Ectodermal cell (in vitro differentiated cells): ENCODE measurements around the gene GAREM2.
"Not testable (repeated sequence)": the region's sequence is repeated elsewhere in the genome, so short reads cannot be mapped to it uniquely, and the experiment has no call there.

Experiments used
- H3K27ac ChIP-seq: 2 replicates; pipeline ENCODE4 v1.7.0; 2013; ENCODE audit warnings: mild to moderate bottlenecking, low read depth, low read length; ENCODE audit not compliant: insufficient read depth, poor library complexity, severe bottlenecking
- H3K27me3 ChIP-seq: 2 replicates; pipeline ENCODE4 v1.7.0; 2013; ENCODE audit warnings: mild to moderate bottlenecking, low read length; ENCODE audit not compliant: insufficient read depth, control insufficient read depth, poor library complexity, severe bottlenecking
- H3K36me3 ChIP-seq: one replicate; pipeline ENCODE4 v1.7.0; 2013; ENCODE audit warnings: low read length; ENCODE audit not compliant: control insufficient read depth, insufficient read depth
- H3K4me1 ChIP-seq: one replicate; pipeline ENCODE4 v1.7.0; 2013; ENCODE audit warnings: low read length; ENCODE audit not compliant: control insufficient read depth, insufficient read depth
- H3K4me3 ChIP-seq: 2 replicates; pipeline ENCODE4 v1.7.0; 2013; ENCODE audit warnings: low read depth, low read length, control low read depth; ENCODE audit not compliant: insufficient read depth
- H3K9me3 ChIP-seq: 2 replicates; pipeline ENCODE4 v1.7.0; 2013; ENCODE audit warnings: mild to moderate bottlenecking, low read length, moderate library complexity; ENCODE audit not compliant: control insufficient read depth
- WGBS, 2 experiments: methylation state at CpG; one replicate each; pipeline ENCODE4 v1.1.7; 2013; ENCODE audit warnings: missing lambda C conversion rate in 2 of 2; 5-methylcytosine and 5-hydroxymethylcytosine counted together

The GAREM2 gene

GRCh38 chr2:26144953-26145680 is 27.8 kb upstream of the GAREM2 start:
- H3K27me3 ChIP-seq, result no peaks in the 10 kb centered on the region
- no peaks in the 10 kb centered on the region for H3K4me1 ChIP-seq
- no peak overlapping the region for H3K4me3 ChIP-seq
- 37 to 38% methylated on average over 10 to 11 of the region's 11 CpGs for WGBS, 2 experiments
- no peaks in the 10 kb centered on the region for H3K9me3 ChIP-seq
- H3K27ac ChIP-seq, result no peak overlapping the region
- no peaks in the 10 kb centered on the region for H3K36me3 ChIP-seq

- H3K27me3 ChIP-seq, result no peaks in the 10 kb centered on the region
- WGBS, 2 experiments, result 44 to 65% methylated on average over 2 of the region's 2 CpGs
Observed at GRCh38 chr2:26148501-26148900, 24.4 kb upstream of the GAREM2 start.

GRCh38 chr2:26150243-26150642 is 22.6 kb upstream of the GAREM2 start:
- no peaks in the 10 kb centered on the region for H3K27me3 ChIP-seq
- 88 to 90% methylated on average over 12 of the region's 12 CpGs for WGBS, 2 experiments

More at GRCh38 chr2:26148501-26148900, 24.4 kb upstream of the GAREM2 start:
- H3K36me3 ChIP-seq, result no peaks in the 10 kb centered on the region
- no peaks in the 10 kb centered on the region for H3K4me1 ChIP-seq
- H3K27ac ChIP-seq, result no peak overlapping the region
- H3K4me3 ChIP-seq, result no peak overlapping the region
- H3K9me3 ChIP-seq, result no peaks in the 10 kb centered on the region

GRCh38 chr2:26157580-26157979 is 15.3 kb upstream of the GAREM2 start:
- Histone ChIP-seq H3K27ac (no peak overlapping the region), H3K9me3 (no peaks in the 10 kb centered on the region), H3K4me3 (no peak overlapping the region), H3K4me1 (no peaks in the 10 kb centered on the region), H3K36me3 (no peaks in the 10 kb centered on the region), H3K27me3 (no peaks in the 10 kb centered on the region)
- 86 to 92% methylated on average over 5 of the region's 5 CpGs for WGBS, 2 experiments

More at GRCh38 chr2:26150243-26150642, 22.6 kb upstream of the GAREM2 start:
- no peak overlapping the region for H3K4me3 ChIP-seq
- no peaks in the 10 kb centered on the region for H3K36me3 ChIP-seq
- no peak overlapping the region for H3K27ac ChIP-seq
- no peaks in the 10 kb centered on the region for H3K9me3 ChIP-seq
- H3K4me1 ChIP-seq, result no peaks in the 10 kb centered on the region

- Histone ChIP-seq H3K27me3 (no peaks in the 10 kb centered on the region), H3K27ac (no peak overlapping the region), H3K4me3 (no peak overlapping the region), H3K9me3 (no peaks in the 10 kb centered on the region), H3K36me3 (no peaks in the 10 kb centered on the region), H3K4me1 (no peaks in the 10 kb centered on the region)
- WGBS, 2 experiments, result 94% methylated on average over 7 of the region's 7 CpGs
Observed at GRCh38 chr2:26161926-26162325, 11.0 kb upstream of the GAREM2 start.

- H3K36me3 ChIP-seq, result no peaks in the 10 kb centered on the region
- WGBS, 2 experiments, result 91% methylated on average over 10 of the region's 10 CpGs
- H3K27ac ChIP-seq, result no peak overlapping the region
- H3K4me1 ChIP-seq, result no peaks in the 10 kb centered on the region
- H3K4me3 ChIP-seq, result no peak overlapping the region
- H3K27me3 ChIP-seq, result no peaks in the 10 kb centered on the region
- H3K9me3 ChIP-seq, result no peaks in the 10 kb centered on the region
Observed at GRCh38 chr2:26162963-26163362, 9.9 kb upstream of the GAREM2 start.

GRCh38 chr2:26164231-26164630 is 8.7 kb upstream of the GAREM2 start:
- no peaks in the 10 kb centered on the region for H3K4me1 ChIP-seq
- H3K27me3 ChIP-seq, result no peaks in the 10 kb centered on the region
- H3K9me3 ChIP-seq, result no peaks in the 10 kb centered on the region
- H3K36me3 ChIP-seq, result no peaks in the 10 kb centered on the region
- 81 to 90% methylated on average over 1 of the region's 1 CpG for WGBS, 2 experiments
- no peak overlapping the region for H3K27ac ChIP-seq
- H3K4me3 ChIP-seq, result no peak overlapping the region

GRCh38 chr2:26164641-26165211 is 8.2 kb upstream of the GAREM2 start:
- WGBS, 2 experiments, result 89 to 92% methylated on average over 8 of the region's 8 CpGs
- H3K4me1 ChIP-seq, result no peaks in the 10 kb centered on the region
- H3K27ac ChIP-seq, result no peak overlapping the region
- H3K4me3 ChIP-seq, result no peak overlapping the region
- H3K27me3 ChIP-seq, result no peaks in the 10 kb centered on the region
- no peaks in the 10 kb centered on the region for H3K36me3 ChIP-seq
- no peaks in the 10 kb centered on the region for H3K9me3 ChIP-seq

- H3K27me3 ChIP-seq, result no peaks in the 10 kb centered on the region
- H3K36me3 ChIP-seq, result no peaks in the 10 kb centered on the region
- 95 to 96% methylated on average over 3 of the region's 4 CpGs for WGBS, 2 experiments
- no peak overlapping the region for H3K4me3 ChIP-seq
- H3K9me3 ChIP-seq, result no peaks in the 10 kb centered on the region
- no peaks in the 10 kb centered on the region for H3K4me1 ChIP-seq
- H3K27ac ChIP-seq, result no peak overlapping the region
Observed at GRCh38 chr2:26165403-26165802, 7.5 kb upstream of the GAREM2 start.

- not testable (repeated sequence) for H3K4me1 ChIP-seq, H3K27me3 ChIP-seq, H3K4me3 ChIP-seq, H3K27ac ChIP-seq, H3K9me3 ChIP-seq, H3K36me3 ChIP-seq
- 87 to 92% methylated on average over 5 of the region's 6 CpGs for WGBS, 2 experiments
Observed at GRCh38 chr2:26166541-26166940, 6.3 kb upstream of the GAREM2 start.
